H7 (cell line): ENCODE results near the gene MVP. TPM values are rescaled to one million over a fixed set of nuclear protein-coding genes. Genes with fewer than 3 reads are reported as not detected.

ENCODE experiments used
- total RNA-seq: library from RNA; depleted of rRNA; stranded (reverse); fragments of >200 nt; shearing (Covaris generic); gene quantifications from 2 replicates; pipeline ENCODE4 v1.2.3, GENCODE V29; 2014; rRNA removed

Gene MVP
- total RNA-seq, 1 experiment from 2014 or later: 7.0 TPM

Other genes starting within 250 kb of the MVP start
- gene SPN, start 157.2 kb upstream of the MVP start, total RNA-seq: 0.48 and 0.59 TPM in 2 replicates
- 165 and 173 TPM in 2 replicates for gene QPRT, start 141.3 kb upstream of the MVP start, total RNA-seq
- gene C16orf54, start 74.5 kb upstream of the MVP start, total RNA-seq: not detected in 2 replicates
- not detected in 2 replicates for gene ZG16, start 42.2 kb upstream of the MVP start, total RNA-seq
- gene KIF22, start 29.7 kb upstream of the MVP start, total RNA-seq: 202 and 205 TPM in 2 replicates
- 496 and 509 TPM in 2 replicates for gene MAZ, start 13.9 kb upstream of the MVP start, total RNA-seq
- gene PRRT2, start 8.3 kb upstream of the MVP start, total RNA-seq: 1.8 and 5.6 TPM in 2 replicates
- 62.1 and 67.1 TPM in 2 replicates for gene PAGR1, start 4.3 kb upstream of the MVP start, total RNA-seq
- 91.3 and 97.6 TPM in 2 replicates for gene CDIPT, start 42.8 kb downstream of the MVP start, total RNA-seq
- 47.3 and 59.0 TPM in 2 replicates for gene SEZ6L2, start 79.1 kb downstream of the MVP start, total RNA-seq
- 24.4 and 24.6 TPM in 2 replicates for gene ASPHD1, start 80.0 kb downstream of the MVP start, total RNA-seq
- 8.3 and 9.1 TPM in 2 replicates for gene KCTD13, start 105.8 kb downstream of the MVP start, total RNA-seq
- 88.0 and 97.6 TPM in 2 replicates for gene TMEM219, start 141.6 kb downstream of the MVP start, total RNA-seq
- 39.9 and 41.3 TPM in 2 replicates for gene TAOK2, start 153.4 kb downstream of the MVP start, total RNA-seq
- 19.0 and 20.5 TPM in 2 replicates for gene HIRIP3, start 175.2 kb downstream of the MVP start, total RNA-seq
- gene INO80E, start 175.8 kb downstream of the MVP start, total RNA-seq: 58.7 and 91.9 TPM in 2 replicates
- gene DOC2A, start 190.6 kb downstream of the MVP start, total RNA-seq: 4.1 and 5.3 TPM in 2 replicates
- not detected in 2 replicates for gene C16orf92, start 202.7 kb downstream of the MVP start, total RNA-seq
- gene TLCD3B, start 210.8 kb downstream of the MVP start, total RNA-seq: 3.0 and 5.5 TPM in 2 replicates
- 1,524 and 1,553 TPM in 2 replicates for gene ALDOA, start 245.3 kb downstream of the MVP start, total RNA-seq